GM21360 (cell line): ENCODE results near the gene PHOSPHO1.
"Not testable (repeated sequence)": the region's sequence is repeated elsewhere in the genome, so short reads cannot be mapped to it uniquely, and the experiment has no call there.

ENCODE experiments used
- ATAC-seq: cut with Tn5 transposase; IDR thresholded peaks from one replicate; pipeline ENCODE4 v1.9.1; 2021; ENCODE audit warnings: mild to moderate bottlenecking, moderate library complexity; ENCODE audit not compliant: unreplicated experiment

The PHOSPHO1 gene

DNA sequence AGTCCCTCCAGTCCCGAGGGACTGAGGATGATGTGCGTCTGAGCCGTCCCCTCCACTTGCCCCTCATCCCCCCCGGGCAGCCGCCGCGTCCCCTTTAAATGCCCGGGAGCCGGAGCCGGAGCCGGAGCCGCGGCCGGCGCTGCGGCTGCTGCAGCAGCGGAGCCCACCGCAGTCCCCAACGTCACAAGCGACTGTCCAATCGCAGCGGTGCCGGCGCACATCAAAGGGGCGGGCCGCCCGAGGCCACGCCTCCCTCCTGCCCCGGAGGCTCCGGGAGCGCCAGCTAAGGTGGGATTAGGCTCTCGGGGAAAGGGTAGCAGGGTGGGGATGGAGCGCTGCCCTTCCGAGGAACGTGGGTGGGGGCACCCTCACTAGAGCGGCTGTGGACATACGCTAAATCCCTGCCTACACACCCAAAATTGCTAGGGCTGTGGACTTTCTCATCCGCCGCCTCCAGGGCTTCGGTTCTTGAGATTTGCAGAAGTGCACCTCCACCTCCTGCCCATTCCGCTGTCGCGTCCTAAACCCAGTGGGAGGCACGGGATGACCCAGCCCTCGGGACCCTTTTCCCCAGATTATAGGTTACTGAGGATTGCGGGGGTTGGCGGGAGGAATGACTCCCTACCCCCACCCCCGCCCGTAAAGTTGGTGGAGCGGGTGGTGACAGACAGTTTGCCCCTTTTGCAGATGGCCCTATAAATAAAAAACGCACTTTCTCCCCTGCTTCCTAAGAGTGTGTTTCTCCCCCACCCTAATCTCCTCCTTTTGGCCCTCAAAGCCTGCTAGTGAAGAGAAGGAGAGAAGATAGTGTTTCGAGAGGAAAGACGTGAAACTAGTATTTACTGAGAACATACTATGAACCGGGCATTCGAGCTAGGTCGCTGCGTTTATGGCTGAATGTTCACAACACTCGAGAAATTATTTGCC is at the start of gene PHOSPHO1:
TSS of gene PHOSPHO1 (minus strand) at position 152 of the 927 bp plus-strand sequence. CDS start 4,096 bp downstream, outside the sequence.
- ATAC-seq, result peak; percentile 81

DNA sequence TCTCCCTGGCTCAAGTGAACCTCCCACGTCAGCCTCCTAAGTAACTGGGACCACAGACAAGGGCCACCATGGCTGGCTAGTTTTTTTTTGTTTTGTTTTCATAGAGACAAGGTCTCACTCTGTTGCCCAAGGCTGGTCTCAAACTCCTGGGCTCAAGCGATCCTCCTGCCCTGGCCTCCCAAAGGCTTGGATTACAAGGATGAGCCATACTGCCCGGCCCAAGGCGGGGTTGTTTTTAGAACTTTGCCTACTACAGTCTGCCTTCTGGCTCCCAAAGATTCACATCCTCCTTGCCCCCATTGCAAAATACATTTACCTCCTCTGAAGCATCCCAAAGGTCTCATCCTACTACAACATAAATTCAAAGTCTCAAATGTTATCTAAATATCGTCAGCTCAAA is 49.5 kb upstream of the PHOSPHO1 start:
- ATAC-seq, result no peak

DNA sequence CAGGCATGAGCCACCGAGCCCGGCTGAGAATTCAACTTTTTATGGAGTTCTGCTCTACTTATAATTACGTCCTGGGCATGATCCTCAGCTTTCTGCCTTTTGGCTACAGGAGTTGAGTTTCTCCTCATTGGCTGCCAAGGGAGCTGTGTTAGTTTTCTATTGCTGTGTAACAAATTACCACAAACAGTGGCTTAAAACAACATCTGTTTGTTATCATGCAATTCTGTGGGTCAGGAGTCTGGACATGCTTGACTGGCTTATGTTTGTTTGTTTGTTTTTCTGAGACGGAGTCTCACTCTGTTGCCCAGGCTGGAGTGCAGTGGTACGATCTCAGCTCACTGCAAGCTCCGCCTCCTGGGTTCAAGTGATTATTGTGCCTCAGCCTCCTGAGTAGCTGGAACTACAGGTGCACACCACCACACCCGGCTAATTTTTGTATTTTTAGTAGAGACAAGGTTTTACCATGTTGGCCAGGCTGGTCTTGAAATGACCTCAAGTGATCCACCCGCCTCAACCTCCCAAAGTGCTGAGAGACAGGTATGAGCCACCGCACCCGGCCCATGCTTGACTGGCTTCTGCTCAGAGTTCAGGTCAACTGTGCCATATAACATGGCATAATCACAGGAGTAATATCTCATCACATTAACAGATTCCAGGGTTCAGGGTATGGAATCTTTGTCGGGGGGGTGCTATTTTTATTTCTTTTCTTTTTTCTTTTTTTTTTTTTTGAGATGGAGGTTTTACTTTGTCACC is 48.9 kb upstream of the PHOSPHO1 start:
- not testable (repeated sequence) for ATAC-seq

DNA sequence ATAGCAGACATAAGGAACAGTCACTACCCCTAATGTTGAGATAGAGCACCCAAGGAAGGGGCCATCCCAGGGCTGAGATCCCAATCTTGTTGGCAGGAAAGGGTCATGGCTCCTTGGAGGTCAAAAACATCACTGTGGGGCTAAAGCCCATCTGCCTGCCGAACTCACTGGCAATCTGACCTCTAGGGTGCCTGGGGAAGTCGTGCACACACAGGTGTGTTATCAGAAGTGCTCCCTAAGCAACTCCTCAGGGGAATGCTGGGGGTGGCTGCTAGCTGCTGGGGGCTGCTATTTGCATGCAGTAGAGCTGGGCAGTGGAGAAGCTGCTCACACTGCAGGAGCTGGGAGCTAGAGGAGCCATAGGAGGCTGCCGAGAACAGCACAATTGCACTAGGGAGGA is 47.5 kb upstream of the PHOSPHO1 start:
- ATAC-seq, result no peak

DNA sequence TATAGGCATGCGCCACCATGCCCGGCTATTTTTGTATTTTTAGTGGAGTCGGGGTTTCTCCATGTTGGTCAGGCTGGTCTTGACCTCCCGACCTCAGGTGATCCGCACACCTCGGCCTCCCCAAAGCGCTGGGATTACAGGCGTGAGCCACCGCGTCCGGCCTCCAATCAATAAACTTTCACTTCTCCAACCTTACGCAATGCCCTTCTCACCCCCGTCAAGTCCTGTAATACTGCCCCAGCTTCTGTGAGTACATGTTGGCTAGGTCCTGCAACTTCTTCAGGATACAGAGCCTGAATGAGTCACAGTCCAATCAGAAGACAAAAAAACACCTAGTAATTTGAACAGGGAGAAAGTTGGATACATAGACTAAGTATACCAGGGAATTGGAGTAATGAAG is 47.1 kb upstream of the PHOSPHO1 start:
- ATAC-seq, result no peak

DNA sequence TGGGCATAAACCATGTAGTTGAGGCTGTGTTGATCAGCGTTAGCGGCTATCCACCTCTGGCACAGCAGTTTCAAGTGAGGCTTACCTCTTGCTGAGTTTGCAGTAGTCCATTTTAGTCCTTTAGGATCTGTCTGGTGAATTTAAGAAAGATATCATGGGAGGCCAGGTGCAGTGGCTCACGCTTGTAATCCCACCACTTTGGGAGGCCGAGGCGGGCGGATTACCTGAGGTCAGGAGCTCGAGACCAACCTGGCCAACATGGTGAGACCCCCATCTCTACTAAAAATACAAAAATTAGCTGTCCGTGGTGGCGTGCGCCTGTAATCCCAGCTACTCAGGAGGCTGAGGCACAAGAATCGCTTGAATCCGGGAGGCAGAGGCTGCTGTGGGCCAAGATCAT is 45.4 kb upstream of the PHOSPHO1 start:
- ATAC-seq, result not testable (repeated sequence)

DNA sequence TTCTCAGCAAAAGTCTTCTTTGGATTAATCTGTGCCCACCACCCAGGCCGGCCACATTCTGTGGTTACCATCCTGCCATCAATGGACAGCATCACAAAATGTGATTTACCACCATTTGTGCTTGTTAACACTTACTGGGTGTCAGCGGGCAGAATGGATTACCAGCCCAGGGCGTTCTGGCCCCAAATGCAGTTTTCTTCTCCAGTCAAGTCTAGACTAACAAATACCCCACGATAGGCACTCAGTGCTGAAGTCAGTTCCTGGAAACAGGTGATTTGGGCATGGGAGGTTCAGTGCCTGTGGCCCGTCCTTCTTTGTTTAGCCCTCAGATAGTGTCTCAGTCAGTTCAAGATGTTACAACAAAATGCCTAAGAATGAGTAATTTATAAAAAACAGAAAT is 38.8 kb upstream of the PHOSPHO1 start:
- ATAC-seq, result no peak

DNA sequence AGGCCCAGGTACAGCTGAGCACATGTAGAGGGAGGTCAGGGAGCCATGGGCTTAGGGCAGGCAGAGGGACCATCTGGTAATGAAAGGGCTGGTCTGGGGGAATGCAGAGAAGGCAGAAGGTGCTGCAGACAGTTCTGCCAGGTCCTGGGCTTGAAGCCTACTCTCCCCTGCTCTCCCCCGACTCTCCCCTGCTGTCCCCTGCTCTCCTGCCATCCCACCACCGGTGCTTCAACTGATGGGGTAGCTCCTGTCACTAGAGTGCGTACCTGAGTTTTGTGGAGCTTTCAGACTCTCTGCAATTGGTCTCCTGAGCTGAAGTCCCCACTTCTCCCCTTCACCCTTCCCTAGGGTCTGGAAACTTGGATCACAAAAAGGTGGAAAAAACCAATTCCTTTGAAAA is 37.3 kb upstream of the PHOSPHO1 start:
- ATAC-seq, result no peak

- ATAC-seq, result no peak
Measured at GRCh38 chr17:49266233-49266632, 35.6 kb upstream of the PHOSPHO1 start.

- ATAC-seq, result not testable (repeated sequence)
Measured at GRCh38 chr17:49261540-49261939, 31.0 kb upstream of the PHOSPHO1 start.

DNA sequence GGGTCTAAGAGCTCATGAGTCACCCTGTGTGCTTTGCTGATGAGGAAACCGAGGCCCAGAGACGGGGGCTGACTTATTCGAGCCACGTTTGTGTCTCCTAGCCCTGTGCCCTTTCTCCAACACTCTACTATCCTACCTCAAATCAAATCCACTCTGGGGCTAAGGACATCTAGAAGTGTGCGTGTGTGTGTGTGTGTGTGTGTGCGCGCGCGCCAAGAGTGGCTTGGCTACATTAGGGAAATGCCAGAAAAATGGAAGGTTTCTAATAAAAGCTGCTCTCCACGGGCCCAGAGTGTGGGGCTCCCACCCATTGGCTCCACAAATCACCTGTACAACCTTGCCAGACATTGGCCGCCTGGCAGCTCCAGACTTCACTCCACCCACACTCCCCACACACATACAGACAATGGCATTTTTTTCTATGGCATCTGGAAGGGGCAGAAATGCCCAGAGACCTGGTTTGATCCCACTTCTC is 30.3 kb upstream of the PHOSPHO1 start:
- no peak for ATAC-seq

DNA sequence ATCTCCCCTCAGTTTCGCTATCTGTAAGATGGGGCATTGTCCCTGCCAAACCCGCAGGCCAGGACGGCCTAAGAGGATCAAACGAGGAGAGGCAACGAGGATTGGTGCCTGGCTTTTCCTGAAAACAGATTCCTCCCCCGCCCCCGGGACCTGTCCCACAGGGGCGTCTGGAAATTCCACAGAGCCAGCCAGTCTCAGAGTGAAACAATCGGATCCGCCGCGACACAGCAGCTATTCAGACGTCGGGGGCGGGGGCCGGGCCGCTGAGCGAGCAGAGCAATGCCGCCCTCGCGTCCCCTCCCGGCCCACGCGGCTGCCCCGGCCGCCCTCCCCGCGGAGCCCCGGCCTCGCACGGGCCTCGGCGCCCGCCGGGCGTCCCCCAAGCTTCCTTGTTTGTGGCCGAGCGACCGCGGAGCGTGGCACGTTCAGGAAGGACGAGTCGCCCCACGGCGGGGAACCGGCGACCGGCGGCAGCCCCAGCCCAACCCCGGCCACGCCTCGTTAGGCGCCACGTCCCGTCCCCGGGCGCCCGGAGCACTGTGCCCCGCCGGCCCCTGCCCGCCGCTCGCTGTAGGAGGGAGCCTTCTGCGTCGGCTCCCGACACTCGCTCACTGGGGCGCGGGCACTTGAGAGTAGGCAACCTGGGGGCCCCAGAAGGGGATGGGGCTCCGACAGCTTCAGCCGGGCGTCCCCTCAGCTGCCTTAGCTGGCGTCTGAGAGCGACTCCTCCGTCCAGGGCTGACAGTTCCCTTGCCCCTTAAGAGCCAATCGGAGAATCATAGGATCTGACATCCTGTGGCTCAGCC is 29.6 kb upstream of the PHOSPHO1 start:
- ATAC-seq, result no peak

DNA sequence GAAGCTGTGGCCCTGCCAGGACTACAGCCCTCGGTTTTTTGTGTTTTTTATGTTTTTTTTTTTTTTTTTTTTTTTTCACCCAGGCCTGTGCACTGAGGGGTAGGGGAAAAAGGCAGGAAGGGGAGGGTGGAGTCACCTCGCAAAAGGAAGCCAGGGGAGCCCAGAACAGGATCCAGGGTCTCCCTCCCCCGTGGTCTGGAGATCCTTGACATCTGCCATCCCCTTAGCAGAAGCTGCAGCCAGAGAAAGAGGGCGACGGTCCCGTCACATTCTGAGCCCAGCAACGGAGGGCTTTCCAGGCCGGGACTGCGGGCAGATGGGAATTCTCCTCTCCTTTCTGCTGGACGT is 29.1 kb upstream of the PHOSPHO1 start:
- no peak for ATAC-seq

DNA sequence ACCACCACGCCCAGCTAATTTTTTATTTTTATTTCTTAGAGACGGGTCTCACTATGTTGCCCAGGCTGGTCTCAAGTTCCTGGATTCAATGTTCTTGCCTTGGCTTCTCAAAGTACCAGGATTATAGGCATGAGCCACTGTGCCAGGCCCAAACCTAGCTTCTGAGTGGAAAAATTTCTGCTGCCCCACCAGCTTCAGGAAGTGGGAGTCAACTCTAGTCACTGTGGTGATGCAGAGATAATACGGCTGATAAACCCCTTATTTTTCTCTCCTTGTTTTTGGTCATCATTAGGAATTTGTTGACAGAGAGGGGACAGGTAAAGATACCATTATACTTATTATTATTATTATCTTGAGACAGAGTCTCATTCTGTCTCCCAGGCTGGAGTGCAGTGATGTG is 27.8 kb upstream of the PHOSPHO1 start:
- no peak for ATAC-seq

- ATAC-seq, result no peak
Measured at GRCh38 chr17:49255125-49255524, 24.5 kb upstream of the PHOSPHO1 start.

DNA sequence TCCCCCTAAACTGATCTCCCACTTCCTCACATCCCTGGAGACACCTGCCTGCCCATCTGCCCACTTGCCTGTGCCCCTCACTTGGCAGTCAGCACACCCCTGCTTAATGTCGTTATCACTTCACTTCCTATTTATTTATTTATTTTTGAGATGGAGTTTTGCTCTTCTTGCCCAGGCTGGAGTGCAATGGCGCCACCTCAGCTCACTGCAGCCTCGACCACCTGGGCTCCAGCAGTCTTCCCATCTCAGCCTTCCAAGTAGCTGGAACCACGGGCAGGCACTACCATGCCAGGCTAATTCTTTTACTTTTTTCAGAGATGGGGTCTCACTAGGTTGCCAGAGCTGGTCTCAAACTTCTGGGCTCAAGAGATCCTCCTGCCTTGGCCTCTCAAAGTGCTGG is 23.5 kb upstream of the PHOSPHO1 start:
- no peak for ATAC-seq

GRCh38 chr17:49252148-49252695 is 21.6 kb upstream of the PHOSPHO1 start:
- no peak for ATAC-seq

DNA sequence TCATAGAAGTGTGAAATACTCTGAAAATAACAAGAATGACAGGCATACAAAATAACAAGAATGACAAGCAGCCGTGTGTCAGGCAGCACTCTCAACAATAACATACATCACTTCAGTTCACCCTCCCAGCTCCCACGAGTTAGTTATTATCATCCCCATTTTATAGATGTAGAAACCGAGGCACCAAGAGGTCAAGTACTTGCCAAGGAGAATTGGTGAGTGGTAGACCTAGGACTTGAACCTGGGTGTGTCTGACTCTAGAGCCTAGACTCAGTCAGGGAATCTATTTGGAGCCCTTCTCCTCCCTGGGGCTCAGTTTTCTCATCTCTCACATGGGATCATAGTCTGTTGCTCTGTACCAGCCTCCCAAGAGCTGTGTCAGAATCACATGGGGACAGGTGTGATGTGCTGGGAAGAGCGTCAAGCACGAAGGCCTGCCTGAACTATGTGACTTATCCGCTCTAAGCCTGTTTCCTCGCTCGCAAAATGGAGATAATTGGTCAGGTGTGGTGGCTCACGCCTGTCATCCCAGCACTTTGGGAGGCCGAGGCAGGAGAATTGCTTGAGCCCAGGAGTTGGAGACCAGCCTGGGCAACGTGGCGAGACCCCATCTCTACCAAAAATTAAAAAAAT is 19.4 kb upstream of the PHOSPHO1 start:
- ATAC-seq, result no peak

DNA sequence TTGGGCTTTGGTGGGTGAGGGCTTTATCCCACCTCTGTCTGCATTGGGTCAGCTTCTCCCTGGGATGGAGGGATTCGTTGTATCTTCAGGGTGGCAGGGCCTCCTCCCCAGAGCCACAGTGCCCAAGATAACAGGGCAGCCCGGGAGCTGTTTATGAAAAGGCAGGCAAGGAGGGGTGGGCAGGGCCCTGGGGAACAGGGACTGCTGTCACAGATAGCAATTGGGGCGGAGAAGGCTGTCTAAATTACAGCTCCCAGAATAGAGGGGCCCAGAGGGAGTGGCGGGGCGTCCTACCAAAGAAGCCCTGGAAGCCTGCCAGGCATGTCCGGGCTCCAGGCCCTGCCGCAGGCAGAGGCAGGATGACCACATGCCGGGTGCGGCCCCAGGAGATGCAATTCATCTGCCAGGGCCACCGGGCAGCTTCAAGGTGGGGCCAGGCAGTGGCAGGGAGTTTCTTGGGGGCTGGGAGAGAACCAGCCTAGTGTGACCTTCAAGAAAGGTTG is 18.8 kb upstream of the PHOSPHO1 start:
- ATAC-seq, result no peak

- ATAC-seq, result no peak
Measured at GRCh38 chr17:49247944-49248343, 17.4 kb upstream of the PHOSPHO1 start.
